ENCODE data around the gene IFT25.

IFT25 gene

DNA sequence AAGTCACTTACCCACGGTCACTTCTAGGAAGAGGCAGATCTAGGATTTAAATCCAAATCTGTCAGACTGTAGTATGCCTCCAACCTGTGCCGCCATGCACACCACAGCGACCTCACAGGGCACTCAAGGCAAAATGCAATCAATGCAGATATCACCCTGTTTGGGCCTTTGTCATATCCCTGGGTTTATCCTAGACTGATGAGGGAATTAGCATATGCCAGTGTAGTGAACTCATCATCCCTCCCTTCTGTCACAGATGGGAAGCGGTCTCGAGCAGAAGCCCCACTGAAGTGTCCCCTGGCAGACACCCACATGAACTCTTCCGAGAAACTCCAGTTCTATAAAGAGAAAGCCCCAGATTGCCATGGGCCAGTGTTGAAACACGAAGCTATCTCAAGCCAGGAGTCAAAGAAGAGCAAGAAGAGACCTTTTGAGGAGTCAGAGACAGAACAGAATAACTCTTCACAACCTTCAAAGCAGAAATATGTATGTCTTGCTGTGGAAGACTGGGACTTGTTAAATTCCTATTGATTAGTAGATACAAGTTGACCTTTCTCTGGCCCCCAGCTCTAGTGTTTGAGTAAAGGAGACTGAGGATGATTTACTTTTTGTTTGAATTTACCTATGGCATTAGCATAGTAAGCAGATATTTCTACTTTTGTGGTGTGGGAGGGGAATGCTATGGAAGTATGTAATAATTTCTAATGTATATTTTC, 22.1 kb upstream of the IFT25 start:
- POLR2A ChIA-PET, result no interaction called here
- H3K4me3 ChIP-seq (ENCODE audit: low read depth, low read length), result no peak overlapping the region
- CTCF ChIA-PET, result interaction anchor here (1.5 kb wide), 1 partner anchor 8 kb away, joined by 4 read pairs; no protein-coding TSS in a partner anchor
- no peaks in the 10 kb centered on the region for H3K9me3 ChIP-seq (ENCODE audit: control insufficient read depth, insufficient read depth, low read depth, low read length)
- H3K36me3 ChIP-seq (ENCODE audit: control insufficient read depth in 2 of 2, insufficient read depth in 1 of 2, low read length in 2 of 2), result peaks cover 31 to 83% of the 10 kb centered on the region in 2 experiments
- H3K4me1 ChIP-seq (ENCODE audit: control insufficient read depth, insufficient read depth, low read length), result peaks cover 5% of the 10 kb centered on the region; the same call in 1 of the 2 replicates
- no peak for TF ChIP-seq ZNF792 (tag by site-specific recombination; IDR thresholded peaks at IDR 0.05)
- TF ChIP-seq ZNF302 (tag by site-specific recombination; IDR thresholded peaks at IDR 0.05; ENCODE audit: low read depth), result no peak
- no peak for TF ChIP-seq SP2 (tag by site-specific recombination; IDR thresholded peaks at IDR 0.05)
- TF ChIP-seq ZNF626 (tag by site-specific recombination; IDR thresholded peaks at IDR 0.05), result no peak
- no peak for TF ChIP-seq ZNF398 (tag by site-specific recombination; IDR thresholded peaks at IDR 0.05)
- TF ChIP-seq ZFHX2 (tag by site-specific recombination; conservative IDR thresholded peaks at IDR 0.05), result no peak
- TF ChIP-seq ZNF366 (tag by site-specific recombination; conservative IDR thresholded peaks at IDR 0.05), result no peak
- no peak for TF ChIP-seq ZNF701 (tag by site-specific recombination; IDR thresholded peaks at IDR 0.05)
- no peak for TF ChIP-seq ZNF202 (tag by site-specific recombination; IDR thresholded peaks at IDR 0.05; ENCODE audit: borderline replicate concordance)
- no peak for TF ChIP-seq GLI2 (tag by site-specific recombination; IDR thresholded peaks at IDR 0.05; ENCODE audit: borderline replicate concordance, low read depth)
- no peak for TF ChIP-seq KLF1 (tag by site-specific recombination; IDR thresholded peaks at IDR 0.05)
- TF ChIP-seq SP3 (tag by site-specific recombination; IDR thresholded peaks at IDR 0.05), result no peak
- no peak for TF ChIP-seq ZNF175 (tag by site-specific recombination; IDR thresholded peaks at IDR 0.05)
- TF ChIP-seq ZSCAN23 (tag by site-specific recombination; IDR thresholded peaks at IDR 0.05), result no peak
- TF ChIP-seq OSR2 (tag by site-specific recombination; IDR thresholded peaks at IDR 0.05), result no peak
- no peak for TF ChIP-seq PATZ1 (tag by site-specific recombination; IDR thresholded peaks at IDR 0.05)
- no peak for TF ChIP-seq ZNF621 (tag by site-specific recombination; IDR thresholded peaks at IDR 0.05)
- TF ChIP-seq ZNF548 (tag by site-specific recombination; IDR thresholded peaks at IDR 0.05), result no peak
- no peak overlapping the region for H3K27ac ChIP-seq (ENCODE audit: extremely low read depth, low read depth, low read length)

DNA sequence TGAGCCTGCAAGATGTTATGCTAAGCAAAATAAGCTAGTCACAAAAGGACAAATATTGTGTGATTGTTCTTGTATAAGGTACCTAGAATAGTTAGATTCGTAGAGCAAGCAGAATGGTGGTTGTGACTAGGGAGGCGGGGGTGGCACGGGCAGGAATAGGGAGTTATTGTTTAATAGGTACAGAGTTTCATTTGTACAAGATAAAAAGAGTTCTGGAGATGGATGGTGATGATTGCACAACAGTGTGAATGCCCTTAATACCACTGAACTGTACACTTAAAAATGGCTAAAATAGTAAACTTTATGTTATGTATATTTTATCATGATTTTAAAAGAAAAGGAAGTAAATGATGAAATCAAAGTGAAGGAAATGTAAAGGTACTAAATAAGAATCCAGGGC, 21.3 kb upstream of the IFT25 start:
- no peaks in the 10 kb centered on the region for H3K9me3 ChIP-seq (ENCODE audit: control insufficient read depth, insufficient read depth, low read depth, low read length)
- H3K4me3 ChIP-seq (ENCODE audit: low read depth, low read length), result no peak overlapping the region
- no peak overlapping the region for H3K27ac ChIP-seq (ENCODE audit: extremely low read depth, low read depth, low read length)
- CTCF ChIA-PET, result no interaction called here
- POLR2A ChIA-PET, result no interaction called here
- H3K36me3 ChIP-seq (ENCODE audit: control insufficient read depth in 2 of 2, insufficient read depth in 1 of 2, low read length in 2 of 2), result peaks cover 31 to 89% of the 10 kb centered on the region in 2 experiments
- peaks cover 5% of the 10 kb centered on the region; the same call in 1 of the 2 replicates for H3K4me1 ChIP-seq (ENCODE audit: control insufficient read depth, insufficient read depth, low read length)
- TF ChIP-seq, protein P1, sequence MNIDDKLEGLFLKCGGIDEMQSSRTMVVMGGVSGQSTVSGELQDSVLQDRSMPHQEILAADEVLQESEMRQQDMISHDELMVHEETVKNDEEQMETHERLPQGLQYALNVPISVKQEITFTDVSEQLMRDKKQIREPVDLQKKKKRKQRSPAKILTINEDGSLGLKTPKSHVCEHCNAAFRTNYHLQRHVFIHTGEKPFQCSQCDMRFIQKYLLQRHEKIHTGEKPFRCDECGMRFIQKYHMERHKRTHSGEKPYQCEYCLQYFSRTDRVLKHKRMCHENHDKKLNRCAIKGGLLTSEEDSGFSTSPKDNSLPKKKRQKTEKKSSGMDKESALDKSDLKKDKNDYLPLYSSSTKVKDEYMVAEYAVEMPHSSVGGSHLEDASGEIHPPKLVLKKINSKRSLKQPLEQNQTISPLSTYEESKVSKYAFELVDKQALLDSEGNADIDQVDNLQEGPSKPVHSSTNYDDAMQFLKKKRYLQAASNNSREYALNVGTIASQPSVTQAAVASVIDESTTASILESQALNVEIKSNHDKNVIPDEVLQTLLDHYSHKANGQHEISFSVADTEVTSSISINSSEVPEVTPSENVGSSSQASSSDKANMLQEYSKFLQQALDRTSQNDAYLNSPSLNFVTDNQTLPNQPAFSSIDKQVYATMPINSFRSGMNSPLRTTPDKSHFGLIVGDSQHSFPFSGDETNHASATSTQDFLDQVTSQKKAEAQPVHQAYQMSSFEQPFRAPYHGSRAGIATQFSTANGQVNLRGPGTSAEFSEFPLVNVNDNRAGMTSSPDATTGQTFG (tag by site-specific recombination; IDR thresholded peaks at IDR 0.05; ENCODE audit: borderline replicate concordance), result no peak
- TF ChIP-seq ZNF514 (tag by site-specific recombination; IDR thresholded peaks at IDR 0.05) (no peak), FEZF1 (tag by site-specific recombination; IDR thresholded peaks at IDR 0.05) (no peak), ZSCAN16 (tag by site-specific recombination; IDR thresholded peaks at IDR 0.05) (no peak), ZNF169 (tag by site-specific recombination; IDR thresholded peaks at IDR 0.05) (no peak), ZBTB21 (tag by site-specific recombination; IDR thresholded peaks at IDR 0.05) (no peak), ZNF776 (tag by site-specific recombination; IDR thresholded peaks at IDR 0.05; ENCODE audit: borderline replicate concordance) (no peak), KLF10 (tag by site-specific recombination; IDR thresholded peaks at IDR 0.05) (no peak), HIC1 (tag by site-specific recombination; IDR thresholded peaks at IDR 0.05) (no peak), ZNF157 (tag by site-specific recombination; IDR thresholded peaks at IDR 0.05) (no peak), ZNF677 (tag by site-specific recombination; IDR thresholded peaks at IDR 0.05) (no peak)

Measured in HEK293 (cell line).